OCI-M2 (cell line): ENCODE results near the gene CA7.
"Not testable (repeated sequence)": the region's sequence is repeated elsewhere in the genome, so short reads cannot be mapped to it uniquely, and the experiment has no call there.

ENCODE experiments used
- DNase-seq: peaks from one replicate; lab custom pipeline; 2025; ENCODE audit not compliant: unreplicated experiment; lab: John Stamatoyannopoulos, UW

Gene CA7

GRCh38 chr16:66895999-66896398 is 51.8 kb downstream of the CA7 start:
- DNase-seq, result no peak

- not testable (repeated sequence) for DNase-seq
Observed at GRCh38 chr16:66896682-66897081, 52.5 kb downstream of the CA7 start.

- DNase-seq, result no peak
Observed at GRCh38 chr16:66898207-66898606, 54.0 kb downstream of the CA7 start.

GRCh38 chr16:66898933-66899309 is 54.7 kb downstream of the CA7 start:
- DNase-seq, result no peak

GRCh38 chr16:66899310-66899944 is 55.2 kb downstream of the CA7 start:
- no peak for DNase-seq

- DNase-seq, result no peak
Observed at GRCh38 chr16:66899945-66900710, 55.9 kb downstream of the CA7 start.

- DNase-seq, result no peak
Observed at GRCh38 chr16:66900721-66901441, 56.7 kb downstream of the CA7 start.

- DNase-seq, result no peak
Observed at GRCh38 chr16:66901626-66902025, 57.4 kb downstream of the CA7 start.

GRCh38 chr16:66902648-66903543 is 58.7 kb downstream of the CA7 start:
- DNase-seq, result no peak
